ENCODE results near the gene RNF167.

Gene RNF167

DNA sequence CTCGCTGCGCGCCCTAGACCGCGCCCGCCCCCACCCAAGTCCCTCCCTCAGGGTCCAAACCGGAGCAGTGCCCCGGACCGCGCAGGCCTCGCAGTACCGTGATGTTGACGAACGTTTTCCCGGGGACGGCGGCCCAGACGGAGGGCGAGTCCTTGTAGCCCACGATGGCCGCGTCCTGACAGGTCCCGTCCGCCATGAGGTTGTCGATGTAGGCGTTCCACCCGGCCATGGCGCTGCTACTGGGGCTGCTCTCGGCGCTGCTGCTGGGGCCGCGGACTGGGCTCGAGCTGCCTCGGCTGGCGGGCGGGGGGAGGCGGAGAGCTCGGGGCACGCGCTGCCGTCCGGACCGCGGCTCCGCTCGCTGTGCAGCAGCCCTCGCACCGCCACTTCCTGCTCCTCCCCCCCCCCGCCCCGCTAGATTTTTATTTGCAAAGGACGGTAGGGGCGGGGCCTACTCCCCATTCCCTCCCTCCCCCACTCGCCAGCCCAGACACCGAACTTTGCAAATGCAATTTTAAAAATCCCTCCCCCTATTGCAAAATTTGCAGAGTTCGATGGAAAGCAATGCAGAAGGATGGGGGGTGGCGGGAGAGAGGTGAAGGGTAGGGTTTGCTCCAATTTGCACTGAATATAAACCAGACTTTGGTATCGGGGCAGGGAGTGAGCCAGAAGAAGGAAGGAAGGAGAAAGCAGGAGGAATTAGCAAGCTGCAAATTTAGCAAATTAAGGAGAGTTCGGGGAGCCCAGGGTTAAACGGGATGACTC is 8.3 kb downstream of the RNF167 start, which contains the start of gene PFN1 (continued):
- peak; percentile 2; the same call in 1 of the 2 replicates for TF ChIP-seq ZNF585B (tag by site-specific recombination; IDR thresholded peaks at IDR 0.05)
- TF ChIP-seq, protein P1, sequence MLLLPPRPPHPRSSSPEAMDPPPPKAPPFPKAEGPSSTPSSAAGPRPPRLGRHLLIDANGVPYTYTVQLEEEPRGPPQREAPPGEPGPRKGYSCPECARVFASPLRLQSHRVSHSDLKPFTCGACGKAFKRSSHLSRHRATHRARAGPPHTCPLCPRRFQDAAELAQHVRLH (tag by site-specific recombination; IDR thresholded peaks at IDR 0.05), result peak; percentile 37; the same call in 1 of the 2 replicates
- TF ChIP-seq BCL11B (tag by site-specific recombination; IDR thresholded peaks at IDR 0.05; ENCODE audit: low read depth), result peak; percentile 48
- TF ChIP-seq, protein P2, sequence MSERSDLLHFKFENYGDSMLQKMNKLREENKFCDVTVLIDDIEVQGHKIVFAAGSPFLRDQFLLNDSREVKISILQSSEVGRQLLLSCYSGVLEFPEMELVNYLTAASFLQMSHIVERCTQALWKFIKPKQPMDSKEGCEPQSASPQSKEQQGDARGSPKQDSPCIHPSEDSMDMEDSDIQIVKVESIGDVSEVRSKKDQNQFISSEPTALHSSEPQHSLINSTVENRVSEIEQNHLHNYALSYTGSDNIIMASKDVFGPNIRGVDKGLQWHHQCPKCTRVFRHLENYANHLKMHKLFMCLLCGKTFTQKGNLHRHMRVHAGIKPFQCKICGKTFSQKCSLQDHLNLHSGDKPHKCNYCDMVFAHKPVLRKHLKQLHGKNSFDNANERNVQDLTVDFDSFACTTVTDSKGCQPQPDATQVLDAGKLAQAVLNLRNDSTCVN (tag by site-specific recombination; optimal IDR thresholded peaks at IDR 0.05), result peak; percentile 95
- TF ChIP-seq ZNF248 (tag by site-specific recombination; IDR thresholded peaks at IDR 0.05), result no peak
- no peak for TF ChIP-seq ZNF747 (tag by site-specific recombination; IDR thresholded peaks at IDR 0.05)
- TF ChIP-seq ZNF596 (tag by site-specific recombination; IDR thresholded peaks at IDR 0.05), result no peak
- no peak for TF ChIP-seq ZNF354C (tag by site-specific recombination; IDR thresholded peaks at IDR 0.05; ENCODE audit: borderline replicate concordance, low read depth)
- TF ChIP-seq, protein P3, sequence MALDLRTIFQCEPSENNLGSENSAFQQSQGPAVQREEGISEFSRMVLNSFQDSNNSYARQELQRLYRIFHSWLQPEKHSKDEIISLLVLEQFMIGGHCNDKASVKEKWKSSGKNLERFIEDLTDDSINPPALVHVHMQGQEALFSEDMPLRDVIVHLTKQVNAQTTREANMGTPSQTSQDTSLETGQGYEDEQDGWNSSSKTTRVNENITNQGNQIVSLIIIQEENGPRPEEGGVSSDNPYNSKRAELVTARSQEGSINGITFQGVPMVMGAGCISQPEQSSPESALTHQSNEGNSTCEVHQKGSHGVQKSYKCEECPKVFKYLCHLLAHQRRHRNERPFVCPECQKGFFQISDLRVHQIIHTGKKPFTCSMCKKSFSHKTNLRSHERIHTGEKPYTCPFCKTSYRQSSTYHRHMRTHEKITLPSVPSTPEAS (tag by site-specific recombination; IDR thresholded peaks at IDR 0.05), result no peak
- TF ChIP-seq ZNF670 (tag by site-specific recombination; IDR thresholded peaks at IDR 0.05; ENCODE audit: low read depth), result no peak
- no peak for TF ChIP-seq ZNF658 (tag by site-specific recombination; IDR thresholded peaks at IDR 0.05)
- TF ChIP-seq ZNF76 (tag by site-specific recombination; IDR thresholded peaks at IDR 0.05; ENCODE audit: borderline replicate concordance, low read depth), result peak; percentile 53
- TF ChIP-seq ZNF433 (tag by site-specific recombination; IDR thresholded peaks at IDR 0.05; ENCODE audit: low read depth), result 0 out of 2 replicates have a peak, but pooled peaks have one; percentile 5
- TF ChIP-seq HOXA7 (CRISPR knock-in tag; IDR thresholded peaks at IDR 0.05; ENCODE audit: borderline replicate concordance), result no peak
- TF ChIP-seq ZNF610 (tag by site-specific recombination; IDR thresholded peaks at IDR 0.05; ENCODE audit: borderline replicate concordance), result 0 out of 2 replicates have a peak, but pooled peaks have one; percentile 16
- no peak for TF ChIP-seq ZNF423 (tag by site-specific recombination; IDR thresholded peaks at IDR 0.05)
- TF ChIP-seq, protein P4, sequence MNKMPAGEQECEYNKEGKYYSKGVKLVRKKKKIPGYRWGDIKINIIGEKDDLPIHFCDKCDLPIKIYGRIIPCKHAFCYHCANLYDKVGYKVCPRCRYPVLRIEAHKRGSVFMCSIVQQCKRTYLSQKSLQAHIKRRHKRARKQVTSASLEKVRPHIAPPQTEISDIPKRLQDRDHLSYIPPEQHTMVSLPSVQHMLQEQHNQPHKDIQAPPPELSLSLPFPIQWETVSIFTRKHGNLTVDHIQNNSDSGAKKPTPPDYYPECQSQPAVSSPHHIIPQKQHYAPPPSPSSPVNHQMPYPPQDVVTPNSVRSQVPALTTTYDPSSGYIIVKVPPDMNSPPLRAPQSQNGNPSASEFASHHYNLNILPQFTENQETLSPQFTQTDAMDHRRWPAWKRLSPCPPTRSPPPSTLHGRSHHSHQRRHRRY (tag by site-specific recombination; IDR thresholded peaks at IDR 0.05), result no peak
- no peak for TF ChIP-seq ZNF785 (tag by site-specific recombination; IDR thresholded peaks at IDR 0.05)
- TF ChIP-seq, protein P5, sequence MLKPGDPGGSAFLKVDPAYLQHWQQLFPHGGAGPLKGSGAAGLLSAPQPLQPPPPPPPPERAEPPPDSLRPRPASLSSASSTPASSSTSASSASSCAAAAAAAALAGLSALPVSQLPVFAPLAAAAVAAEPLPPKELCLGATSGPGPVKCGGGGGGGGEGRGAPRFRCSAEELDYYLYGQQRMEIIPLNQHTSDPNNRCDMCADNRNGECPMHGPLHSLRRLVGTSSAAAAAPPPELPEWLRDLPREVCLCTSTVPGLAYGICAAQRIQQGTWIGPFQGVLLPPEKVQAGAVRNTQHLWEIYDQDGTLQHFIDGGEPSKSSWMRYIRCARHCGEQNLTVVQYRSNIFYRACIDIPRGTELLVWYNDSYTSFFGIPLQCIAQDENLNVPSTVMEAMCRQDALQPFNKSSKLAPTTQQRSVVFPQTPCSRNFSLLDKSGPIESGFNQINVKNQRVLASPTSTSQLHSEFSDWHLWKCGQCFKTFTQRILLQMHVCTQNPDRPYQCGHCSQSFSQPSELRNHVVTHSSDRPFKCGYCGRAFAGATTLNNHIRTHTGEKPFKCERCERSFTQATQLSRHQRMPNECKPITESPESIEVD (tag by site-specific recombination; IDR thresholded peaks at IDR 0.05), result no peak
- TF ChIP-seq ZNF37A (tag by site-specific recombination; IDR thresholded peaks at IDR 0.05), result no peak
- no peak for TF ChIP-seq ZIC2 (tag by site-specific recombination; IDR thresholded peaks at IDR 0.05)
- TF ChIP-seq, protein P6, sequence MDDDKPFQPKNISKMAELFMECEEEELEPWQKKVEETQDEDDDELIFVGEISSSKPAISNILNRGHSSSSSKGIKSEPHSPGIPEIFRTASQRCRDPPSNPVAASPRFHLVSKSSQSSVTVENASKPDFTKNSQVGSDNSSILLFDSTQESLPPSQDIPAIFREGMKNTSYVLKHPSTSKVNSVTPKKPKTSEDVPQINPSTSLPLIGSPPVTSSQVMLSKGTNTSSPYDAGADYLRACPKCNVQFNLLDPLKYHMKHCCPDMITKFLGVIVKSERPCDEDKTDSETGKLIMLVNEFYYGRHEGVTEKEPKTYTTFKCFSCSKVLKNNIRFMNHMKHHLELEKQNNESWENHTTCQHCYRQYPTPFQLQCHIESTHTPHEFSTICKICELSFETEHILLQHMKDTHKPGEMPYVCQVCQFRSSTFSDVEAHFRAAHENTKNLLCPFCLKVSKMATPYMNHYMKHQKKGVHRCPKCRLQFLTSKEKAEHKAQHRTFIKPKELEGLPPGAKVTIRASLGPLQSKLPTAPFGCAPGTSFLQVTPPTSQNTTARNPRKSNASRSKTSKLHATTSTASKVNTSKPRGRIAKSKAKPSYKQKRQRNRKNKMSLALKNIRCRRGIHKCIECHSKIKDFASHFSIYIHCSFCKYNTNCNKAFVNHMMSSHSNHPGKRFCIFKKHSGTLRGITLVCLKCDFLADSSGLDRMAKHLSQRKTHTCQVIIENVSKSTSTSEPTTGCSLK (tag by site-specific recombination; IDR thresholded peaks at IDR 0.05), result no peak
- TF ChIP-seq, protein P7, sequence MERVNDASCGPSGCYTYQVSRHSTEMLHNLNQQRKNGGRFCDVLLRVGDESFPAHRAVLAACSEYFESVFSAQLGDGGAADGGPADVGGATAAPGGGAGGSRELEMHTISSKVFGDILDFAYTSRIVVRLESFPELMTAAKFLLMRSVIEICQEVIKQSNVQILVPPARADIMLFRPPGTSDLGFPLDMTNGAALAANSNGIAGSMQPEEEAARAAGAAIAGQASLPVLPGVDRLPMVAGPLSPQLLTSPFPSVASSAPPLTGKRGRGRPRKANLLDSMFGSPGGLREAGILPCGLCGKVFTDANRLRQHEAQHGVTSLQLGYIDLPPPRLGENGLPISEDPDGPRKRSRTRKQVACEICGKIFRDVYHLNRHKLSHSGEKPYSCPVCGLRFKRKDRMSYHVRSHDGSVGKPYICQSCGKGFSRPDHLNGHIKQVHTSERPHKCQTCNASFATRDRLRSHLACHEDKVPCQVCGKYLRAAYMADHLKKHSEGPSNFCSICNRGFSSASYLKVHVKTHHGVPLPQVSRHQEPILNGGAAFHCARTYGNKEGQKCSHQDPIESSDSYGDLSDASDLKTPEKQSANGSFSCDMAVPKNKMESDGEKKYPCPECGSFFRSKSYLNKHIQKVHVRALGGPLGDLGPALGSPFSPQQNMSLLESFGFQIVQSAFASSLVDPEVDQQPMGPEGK (tag by site-specific recombination; IDR thresholded peaks at IDR 0.05), result peak; percentile 82
- peak; percentile 37 for TF ChIP-seq KLF16 (tag by site-specific recombination; IDR thresholded peaks at IDR 0.05)
- TF ChIP-seq REPIN1 (tag by site-specific recombination; IDR thresholded peaks at IDR 0.05; ENCODE audit: low read depth), result peak; percentile 59; the same call in 1 of the 2 replicates
- peak; percentile 11; the same call in 1 of the 2 replicates for TF ChIP-seq BCL11A (tag by site-specific recombination; IDR thresholded peaks at IDR 0.05; ENCODE audit: low read depth)
- TF ChIP-seq ZNF140 (tag by site-specific recombination; IDR thresholded peaks at IDR 0.05), result no peak
- TF ChIP-seq HOXD13 (CRISPR knock-in tag; IDR thresholded peaks at IDR 0.05; ENCODE audit: borderline replicate concordance), result no peak

Data from HEK293 (cell line).